WTC11 (cell line): ENCODE results near the gene CDHR5.

Source experiments
- ATF1 ChIP-seq: sonication (generic); formaldehyde crosslinking; IDR thresholded peaks from 2 replicates; pipeline ENCODE4 v1.8.1; 2023; ENCODE audit warnings: mild to moderate bottlenecking, moderate library complexity, missing genetic modification reagents
- CTCF ChIP-seq: fragments of 200-600 bp; IDR thresholded peaks from 2 replicates; pipeline ENCODE4 v1.8.0; 2022; ENCODE audit warnings: antibody characterized with exemption
- ETV6 ChIP-seq: sonication (generic); formaldehyde crosslinking; IDR thresholded peaks from 2 replicates; pipeline ENCODE4 v1.8.1; 2022; ENCODE audit warnings: mild to moderate bottlenecking, missing genetic modification reagents
- JUN ChIP-seq: sonication (generic); formaldehyde crosslinking; IDR thresholded peaks from 2 replicates; pipeline ENCODE4 v1.8.0; 2023; ENCODE audit warnings: mild to moderate bottlenecking, missing genetic modification reagents
- OVOL2 ChIP-seq: fragments of 250-450 bp; sonication (Bioruptor Pico); IDR thresholded peaks from 2 replicates; pipeline ENCODE4 v1.9.0; 2021; ENCODE audit warnings: mild to moderate bottlenecking, borderline replicate concordance
- ZNF416 ChIP-seq: fragments of 250-450 bp; sonication (Bioruptor Pico); IDR thresholded peaks from 2 replicates; pipeline ENCODE4 v1.9.0; 2021; ENCODE audit warnings: mild to moderate bottlenecking, inconsistent platforms
- TF ChIP-seq, protein P1 (sequence below): sonication (generic); formaldehyde crosslinking; IDR thresholded peaks from 2 replicates; pipeline ENCODE4 v1.8.1; 2023; ENCODE audit warnings: mild to moderate bottlenecking, missing genetic modification reagents, moderate library complexity
- TF ChIP-seq, protein P2 (sequence below): sonication (generic); formaldehyde crosslinking; IDR thresholded peaks from 2 replicates; pipeline ENCODE4 v1.8.1; 2023; ENCODE audit warnings: mild to moderate bottlenecking, missing genetic modification reagents, moderate library complexity

DNA sequence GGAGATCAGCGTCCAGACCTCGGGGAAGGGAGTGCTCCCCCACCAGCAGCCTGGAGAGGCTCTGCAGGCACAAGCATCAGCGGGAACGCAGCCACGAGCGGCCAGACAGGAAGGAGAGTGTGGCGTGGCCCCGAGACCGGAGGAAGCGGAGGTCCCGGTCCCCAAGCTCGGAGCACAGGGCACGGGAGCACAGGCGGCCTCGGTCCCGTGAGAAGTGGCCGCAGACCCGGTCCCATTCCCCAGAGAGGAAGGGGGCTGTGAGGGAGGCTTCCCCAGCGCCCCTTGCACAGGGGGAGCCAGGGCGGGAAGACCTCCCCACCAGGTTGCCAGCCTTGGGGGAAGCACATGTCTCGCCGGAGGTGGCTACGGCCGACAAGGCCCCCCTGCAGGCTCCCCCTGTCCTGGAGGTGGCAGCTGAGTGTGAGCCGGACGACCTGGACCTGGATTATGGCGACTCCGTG is 15.9 kb downstream of the CDHR5 start:
- TF ChIP-seq CTCF (no peak), ZNF416 (no peak), JUN (CRISPR knock-in tag) (no peak), OVOL2 (no peak), ATF1 (CRISPR knock-in tag) (no peak), ETV6 (CRISPR knock-in tag) (no peak)
- TF ChIP-seq, protein P1, sequence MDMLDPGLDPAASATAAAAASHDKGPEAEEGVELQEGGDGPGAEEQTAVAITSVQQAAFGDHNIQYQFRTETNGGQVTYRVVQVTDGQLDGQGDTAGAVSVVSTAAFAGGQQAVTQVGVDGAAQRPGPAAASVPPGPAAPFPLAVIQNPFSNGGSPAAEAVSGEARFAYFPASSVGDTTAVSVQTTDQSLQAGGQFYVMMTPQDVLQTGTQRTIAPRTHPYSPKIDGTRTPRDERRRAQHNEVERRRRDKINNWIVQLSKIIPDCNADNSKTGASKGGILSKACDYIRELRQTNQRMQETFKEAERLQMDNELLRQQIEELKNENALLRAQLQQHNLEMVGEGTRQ (CRISPR knock-in tag): no peak
- TF ChIP-seq, protein P2, sequence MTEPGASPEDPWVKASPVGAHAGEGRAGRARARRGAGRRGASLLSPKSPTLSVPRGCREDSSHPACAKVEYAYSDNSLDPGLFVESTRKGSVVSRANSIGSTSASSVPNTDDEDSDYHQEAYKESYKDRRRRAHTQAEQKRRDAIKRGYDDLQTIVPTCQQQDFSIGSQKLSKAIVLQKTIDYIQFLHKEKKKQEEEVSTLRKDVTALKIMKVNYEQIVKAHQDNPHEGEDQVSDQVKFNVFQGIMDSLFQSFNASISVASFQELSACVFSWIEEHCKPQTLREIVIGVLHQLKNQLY (CRISPR knock-in tag): no peak
